HepG2 (cell line): Measurements from ENCODE around the gene LRRC27. TPM values are rescaled to one million over a fixed set of nuclear protein-coding genes. Genes with fewer than 3 reads are reported as not detected.

Experiments
- ATAC-seq: fragments of 200-7000 bp; cut with Tn5 transposase; 3 replicates; pipeline ENCODE4 v1.9.1; 2020; ENCODE audit warnings: mild to moderate bottlenecking, moderate library complexity
- BruUV-seq: library from RNA; stranded (reverse); fragments of 400-500 nt; replicated peaks from 2 replicates; lab custom pipeline; 2021; lab: Mats Ljungman, UMichigan
- CTCF ChIA-PET: fragments of 300-600 bp; formaldehyde crosslinking; extraction: SDS; loops from one replicate; lab custom pipeline; 2021; ENCODE audit warnings: low total read pairs, inconsistent platforms, low intra/inter-chr PET ratio; lab: Yijun Ruan, JAX
- POLR2A ChIA-PET: fragments of 350-600 bp; sonication (Branson Sonifier 250); formaldehyde crosslinking; loops from one replicate; lab custom pipeline; 2020; ENCODE audit warnings: antibody characterized with exemption, inconsistent platforms; lab: Yijun Ruan, JAX
- DNase-seq: peaks from one replicate; pipeline ENCODE4 v3.0.0-alpha.2; 2015; ENCODE audit warnings: low spot score
- FAIRE-seq: peaks from 3 replicates; lab custom pipeline; 2011; peaks lifted over from hg19 to GRCh38; lab: Jason Lieb, UNC
- H2AFZ ChIP-seq: one replicate; pipeline ENCODE4 v1.6.1; 2011; ENCODE audit warnings: low read length, inconsistent platforms
- H3K27ac ChIP-seq: fragments of 300-600 bp; 3 replicates; pipeline ENCODE4 v1.8.0; 2011; ENCODE audit warnings: mixed run types, mild to moderate bottlenecking, mixed read lengths, low read length, inconsistent platforms; ENCODE audit not compliant: insufficient read depth; ENCODE audit errors: extremely low read length
- H3K27me3 ChIP-seq, 2 experiments: fragments of 200-600 bp in 1 of 2; 2 replicates in 1 of 2; 3 replicates in 1 of 2; pipeline versions ENCODE4 v1.6.0 to v1.8.0; 2011; ENCODE audit warnings: low read length in 2 of 2, mild to moderate bottlenecking in 2 of 2, moderate library complexity in 2 of 2, inconsistent platforms in 1 of 2; ENCODE audit not compliant: insufficient read depth in 2 of 2, control insufficient read depth in 1 of 2
- H3K36me3 ChIP-seq, 2 experiments: fragments of 200-600 bp in 1 of 2; replicated peaks in 1 of 2; 2 replicates in 1 of 2; 3 replicates in 1 of 2; pipeline versions ENCODE4 v1.5.1 to v1.8.0; 2011; ENCODE audit warnings: low read length in 2 of 2, inconsistent platforms in 1 of 2; ENCODE audit not compliant: insufficient read depth in 2 of 2, control insufficient read depth in 1 of 2
- H3K4me1 ChIP-seq: 2 replicates; pipeline ENCODE4 v1.5.1; 2012; ENCODE audit warnings: low read length, inconsistent platforms; ENCODE audit not compliant: insufficient read depth
- H3K4me2 ChIP-seq: 2 replicates; pipeline ENCODE4 v1.6.0; 2011; ENCODE audit warnings: low read depth, low read length, inconsistent platforms
- H3K4me3 ChIP-seq, 3 experiments: fragments of 200-600 bp in 1 of 3; sonication (generic), shearing (Covaris generic) in 1 of 3; replicated peaks in 1 of 3; 2 replicates each; pipeline ENCODE4 v1.5.1; 2011 to 2016; ENCODE audit warnings: low read length in 3 of 3, inconsistent platforms in 2 of 3, low read depth in 2 of 3, mild to moderate bottlenecking in 2 of 3, control low read depth in 1 of 3, mixed read lengths in 1 of 3; ENCODE audit not compliant: insufficient read depth in 1 of 3
- H3K79me2 ChIP-seq: one replicate; pipeline ENCODE4 v1.6.1; 2011; ENCODE audit warnings: low read length, inconsistent platforms; ENCODE audit not compliant: insufficient read depth
- H3K9ac ChIP-seq: 2 replicates; pipeline ENCODE4 v1.6.0; 2011; ENCODE audit warnings: mild to moderate bottlenecking, low read depth, low read length, inconsistent platforms; ENCODE audit not compliant: insufficient read depth
- H3K9me3 ChIP-seq: 2 replicates; pipeline ENCODE4 v1.5.1; 2012; ENCODE audit warnings: mild to moderate bottlenecking, low read length
- H4K20me1 ChIP-seq: 2 replicates; pipeline ENCODE4 v1.6.0; 2011; ENCODE audit warnings: inconsistent platforms, mild to moderate bottlenecking, low read length, moderate library complexity; ENCODE audit not compliant: insufficient read depth
- ELF3 ChIP-seq: IDR thresholded peaks from 2 replicates; pipeline ENCODE4 v1.6.1; 2016; ENCODE audit warnings: missing genetic modification reagents, missing compliant biosample characterization
- EZH2 ChIP-seq: conservative IDR thresholded peaks from 2 replicates; pipeline ENCODE4 v1.6.1; 2012; ENCODE audit warnings: mild to moderate bottlenecking, low read depth, low read length, moderate library complexity
- NCOA2 ChIP-seq: sonication (generic); formaldehyde crosslinking; IDR thresholded peaks from 2 replicates; pipeline ENCODE4 v1.8.0; 2022; ENCODE audit warnings: inconsistent platforms
- PHF8 ChIP-seq: sonication (generic); formaldehyde crosslinking; IDR thresholded peaks from 2 replicates; pipeline ENCODE4 v1.5.0; 2020; ENCODE audit warnings: missing genetic modification reagents
- SMARCC2 ChIP-seq: fragments of 450-650 bp; IDR thresholded peaks from 2 replicates; pipeline ENCODE4 v1.6.1; 2017; ENCODE audit warnings: antibody characterized with exemption, mild to moderate bottlenecking
- TAF1 ChIP-seq: sonication (generic); formaldehyde crosslinking; IDR thresholded peaks from 2 replicates; pipeline ENCODE4 v1.4.0; 2020; ENCODE audit warnings: missing genetic modification reagents
- ZNF333 ChIP-seq: sonication (generic); formaldehyde crosslinking; IDR thresholded peaks from 2 replicates; pipeline ENCODE4 v1.4.0; 2020; ENCODE audit warnings: mild to moderate bottlenecking, missing genetic modification reagents, borderline replicate concordance
- ZNF546 ChIP-seq: sonication (generic); formaldehyde crosslinking; conservative IDR thresholded peaks from 2 replicates; pipeline ENCODE4 v1.8.1; 2023; ENCODE audit warnings: mild to moderate bottlenecking, missing genetic modification reagents
- ZNF674 ChIP-seq: sonication (generic); formaldehyde crosslinking; IDR thresholded peaks from 2 replicates; pipeline ENCODE4 v1.5.0; 2020; ENCODE audit warnings: low read depth, mild to moderate bottlenecking, missing genetic modification reagents
- WGBS: methylation state at CpG from one replicate; pipeline ENCODE4 v1.1.6; 2017; ENCODE audit warnings: low lambda C conversion rate; 5-methylcytosine and 5-hydroxymethylcytosine counted together
- in situ Hi-C: cut with HindIII; loops from 2 replicates; pipeline ENCODE4 v1.10.0; 2017; ENCODE audit warnings: low pct_unique_long_range_greater_than_20kb; ENCODE audit not compliant: extremely low pct_ligation_motif_present
- intact Hi-C: fragments of 100-400 bp; cut with micrococcal nuclease; formaldehyde crosslinking; loops from one replicate; pipeline ENCODE4 v1.10.0; 2022; ENCODE audit not compliant: unreplicated experiment
- polyA plus RNA-seq, 8 experiments: library from polyadenylated mRNA; depleted of rRNA in 3 of 8; stranded (reverse) in 7 of 8; unstranded in 1 of 8; fragments of >200 nt; fragmentation: Illumina TruSeq in 4 of 8; extraction: Trizol in 4 of 8; gene quantifications; 2 replicates each; pipeline versions ENCODE4 v1.2.1 to v1.2.3, GENCODE V29; 2011 to 2016; ENCODE audit warnings: low read depth in 4 of 8, missing spikeins in 1 of 8, mixed read lengths in 1 of 8; ENCODE audit not compliant: insufficient read depth in 1 of 8
- total RNA-seq, 5 experiments: library from RNA; depleted of rRNA; stranded (reverse); fragments of >200 nt; fragmentation: Illumina TruSeq; extraction: Trizol; gene quantifications; 2 replicates each; pipeline ENCODE4 v1.2.3, GENCODE V29; 2016; ENCODE audit warnings: low read depth in 1 of 5
- TF ChIP-seq, protein P1 (sequence below): sonication (generic); formaldehyde crosslinking; IDR thresholded peaks from 2 replicates; pipeline ENCODE4 v1.5.0; 2020; ENCODE audit warnings: mild to moderate bottlenecking, missing genetic modification reagents

LRRC27 gene
- total and polyA plus RNA-seq, 2 of the 13 experiments (the other 11 are each of a cell fraction or from before 2014, with no cell fraction given): 4.2 to 4.6 TPM

DNA sequence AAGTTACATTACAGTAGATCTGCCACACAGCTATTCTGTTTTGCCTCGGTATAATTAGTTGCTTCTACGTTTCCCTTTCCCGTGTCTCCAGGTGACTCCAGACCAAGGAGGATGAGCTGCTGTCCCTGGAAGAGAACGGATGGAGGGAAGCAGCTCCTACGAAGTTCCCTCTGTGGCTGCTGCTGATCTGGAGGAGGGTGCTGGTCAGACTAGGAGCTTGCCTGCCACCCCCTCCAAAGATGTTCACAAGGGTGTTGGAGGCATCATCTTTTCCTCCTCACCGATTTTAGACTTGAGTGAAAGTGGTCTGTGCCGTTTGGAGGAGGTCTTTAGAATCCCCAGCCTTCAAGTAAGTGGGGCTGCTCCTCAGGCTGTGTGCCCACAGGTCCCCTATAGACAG is 1.4 kb downstream of the LRRC27 start:
- no peak overlapping the region for H3K9ac ChIP-seq
- 94% methylated on average over 7 of the region's 7 CpGs for WGBS

More for the DNA sequence above, 1.4 kb downstream of the LRRC27 start:
- no peak overlapping the region for H3K27ac ChIP-seq
- no peaks in the 10 kb centered on the region; the same call in 1 of the 2 replicates for H4K20me1 ChIP-seq
- in situ Hi-C loops (no loop called here), intact Hi-C loops (no loop called here)
- H3K4me2 ChIP-seq: no peak overlapping the region
- no peak overlapping the region for H2AFZ ChIP-seq
- no peak for FAIRE-seq
- H3K27me3 ChIP-seq: no peaks in the 10 kb centered on the region; a peak in 1 of 5 replicates
- ATAC-seq: no peak
- no peaks in the 10 kb centered on the region for H3K9me3 ChIP-seq
- H3K79me2 ChIP-seq: peaks cover 30% of the 10 kb centered on the region
- DNase-seq: no peak
- peaks cover 0 to 1% of the 10 kb centered on the region in 2 experiments; a peak in 1 of 5 replicates for H3K36me3 ChIP-seq
- peaks cover 39% of the 10 kb centered on the region for H3K4me1 ChIP-seq
- no TSS peak for BruUV-seq
- TF ChIP-seq NCOA2 (CRISPR knock-in tag) (no peak), PHF8 (no peak), SMARCC2 (no peak), EZH2 (no peak), ZNF546 (CRISPR knock-in tag) (no peak), ZNF674 (CRISPR knock-in tag) (no peak), TAF1 (CRISPR knock-in tag) (no peak), ELF3 (CRISPR knock-in tag) (no peak), ZNF333 (CRISPR knock-in tag) (no peak)
- TF ChIP-seq, protein P1, sequence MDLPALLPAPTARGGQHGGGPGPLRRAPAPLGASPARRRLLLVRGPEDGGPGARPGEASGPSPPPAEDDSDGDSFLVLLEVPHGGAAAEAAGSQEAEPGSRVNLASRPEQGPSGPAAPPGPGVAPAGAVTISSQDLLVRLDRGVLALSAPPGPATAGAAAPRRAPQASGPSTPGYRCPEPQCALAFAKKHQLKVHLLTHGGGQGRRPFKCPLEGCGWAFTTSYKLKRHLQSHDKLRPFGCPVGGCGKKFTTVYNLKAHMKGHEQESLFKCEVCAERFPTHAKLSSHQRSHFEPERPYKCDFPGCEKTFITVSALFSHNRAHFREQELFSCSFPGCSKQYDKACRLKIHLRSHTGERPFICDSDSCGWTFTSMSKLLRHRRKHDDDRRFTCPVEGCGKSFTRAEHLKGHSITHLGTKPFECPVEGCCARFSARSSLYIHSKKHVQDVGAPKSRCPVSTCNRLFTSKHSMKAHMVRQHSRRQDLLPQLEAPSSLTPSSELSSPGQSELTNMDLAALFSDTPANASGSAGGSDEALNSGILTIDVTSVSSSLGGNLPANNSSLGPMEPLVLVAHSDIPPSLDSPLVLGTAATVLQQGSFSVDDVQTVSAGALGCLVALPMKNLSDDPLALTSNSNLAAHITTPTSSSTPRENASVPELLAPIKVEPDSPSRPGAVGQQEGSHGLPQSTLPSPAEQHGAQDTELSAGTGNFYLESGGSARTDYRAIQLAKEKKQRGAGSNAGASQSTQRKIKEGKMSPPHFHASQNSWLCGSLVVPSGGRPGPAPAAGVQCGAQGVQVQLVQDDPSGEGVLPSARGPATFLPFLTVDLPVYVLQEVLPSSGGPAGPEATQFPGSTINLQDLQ: no peak
- H3K4me3 ChIP-seq: no peak overlapping the region
- POLR2A ChIA-PET: no interaction called here
- CTCF ChIA-PET: no interaction called here
